ENCODE measurements around the gene B4GALT3.

The B4GALT3 gene

GRCh38 chr1:161163793-161164192, 13.5 kb downstream of the B4GALT3 start:
- no peak for DNase-seq (ENCODE audit: low read depth)

GRCh38 chr1:161162806-161163205, 14.5 kb downstream of the B4GALT3 start:
- no peak for DNase-seq (ENCODE audit: low read depth)

GRCh38 chr1:161162052-161162451, 15.3 kb downstream of the B4GALT3 start:
- DNase-seq (ENCODE audit: low read depth), result no peak

GRCh38 chr1:161161652-161162051, 15.7 kb downstream of the B4GALT3 start:
- no peak for DNase-seq (ENCODE audit: low read depth)

GRCh38 chr1:161160671-161161145, 16.6 kb downstream of the B4GALT3 start:
- no peak for DNase-seq (ENCODE audit: low read depth)

- no peak for DNase-seq (ENCODE audit: low read depth)
These were observed 17.4 kb downstream of the B4GALT3 start for GRCh38 chr1:161159913-161160243.

- DNase-seq (ENCODE audit: low read depth), result peak; percentile 88
These were observed 18.0 kb downstream of the B4GALT3 start, which contains the start of gene USP21 for GRCh38 chr1:161159087-161159912. USP21 (plus strand) TSS chr1:161159500; CDS start chr1:161160641, 1,141 bp downstream.

GRCh38 chr1:161158316-161159010, 18.8 kb downstream of the B4GALT3 start:
- no peak for DNase-seq (ENCODE audit: low read depth)

GRCh38 chr1:161157867-161158266, 19.4 kb downstream of the B4GALT3 start:
- DNase-seq (ENCODE audit: low read depth), result no peak

- peak; percentile 50 for DNase-seq (ENCODE audit: low read depth)
These were observed 23.5 kb downstream of the B4GALT3 start, which contains the start of gene UFC1 for GRCh38 chr1:161153682-161154337. UFC1 (plus strand) TSS chr1:161153978; CDS start chr1:161153998, 20 bp downstream.

- DNase-seq (ENCODE audit: low read depth), result no peak
These were observed 24.1 kb downstream of the B4GALT3 start for GRCh38 chr1:161153176-161153575.

GRCh38 chr1:161145832-161146231, 31.5 kb downstream of the B4GALT3 start:
- DNase-seq (ENCODE audit: low read depth), result no peak

GRCh38 chr1:161140755-161141400, 36.4 kb downstream of the B4GALT3 start:
- DNase-seq (ENCODE audit: low read depth), result no peak

GRCh38 chr1:161139766-161140165, 37.5 kb downstream of the B4GALT3 start:
- no peak for DNase-seq (ENCODE audit: low read depth)

GRCh38 chr1:161138431-161138830, 38.9 kb downstream of the B4GALT3 start:
- no peak for DNase-seq (ENCODE audit: low read depth)

- no peak for DNase-seq (ENCODE audit: low read depth)
These were observed 39.4 kb downstream of the B4GALT3 start for GRCh38 chr1:161137881-161138280.

- no peak for DNase-seq (ENCODE audit: low read depth)
These were observed 44.0 kb downstream of the B4GALT3 start for GRCh38 chr1:161133220-161133740.

GRCh38 chr1:161132410-161133219, 44.7 kb downstream of the B4GALT3 start, which contains the start of gene DEDD:
DEDD (minus strand) TSS chr1:161132667; CDS start chr1:161124462, 8,205 bp downstream.
- peak; percentile 75 for DNase-seq (ENCODE audit: low read depth)

- no peak for DNase-seq (ENCODE audit: low read depth)
These were observed 45.5 kb downstream of the B4GALT3 start for GRCh38 chr1:161131523-161132409.

- DNase-seq (ENCODE audit: low read depth), result no peak
These were observed 47.0 kb downstream of the B4GALT3 start for GRCh38 chr1:161130266-161130665.

Measured in stimulated activated CD8-positive, alpha-beta memory T cell treated with anti-CD3 and anti-CD28 coated beads, Interleukin-7, amount 100 ng/mL, for 24 hours (primary cell).